Panc1 (cell line): ENCODE data around the gene LARP1.

Experiments
- CTCF ChIP-seq: fragments of 450-650 bp; IDR thresholded peaks from 2 replicates; pipeline ENCODE4 v1.5.1; 2017; ENCODE audit warnings: mild to moderate bottlenecking
- POLR2AphosphoS5 ChIP-seq: IDR thresholded peaks from 2 replicates; pipeline ENCODE4 v1.6.1; 2012; ENCODE audit warnings: mild to moderate bottlenecking, low read depth, low read length, moderate library complexity
- SIN3A ChIP-seq: IDR thresholded peaks from 2 replicates; pipeline ENCODE4 v1.6.1; 2012; ENCODE audit warnings: low read depth, mild to moderate bottlenecking, low read length, moderate library complexity, borderline replicate concordance; ENCODE audit not compliant: insufficient read depth
- TF ChIP-seq, protein P1 (sequence below), 2 experiments: IDR thresholded peaks; 2 replicates each; pipeline ENCODE4 v1.6.1; 2011 to 2012; ENCODE audit warnings: low read depth in 2 of 2, control low read depth in 1 of 2, low read length in 1 of 2, mild to moderate bottlenecking in 1 of 2, moderate library complexity in 1 of 2; ENCODE audit not compliant: insufficient read depth in 1 of 2

- TF ChIP-seq CTCF (no peak), POLR2AphosphoS5 (no peak), SIN3A (no peak)
- TF ChIP-seq, protein P1, sequence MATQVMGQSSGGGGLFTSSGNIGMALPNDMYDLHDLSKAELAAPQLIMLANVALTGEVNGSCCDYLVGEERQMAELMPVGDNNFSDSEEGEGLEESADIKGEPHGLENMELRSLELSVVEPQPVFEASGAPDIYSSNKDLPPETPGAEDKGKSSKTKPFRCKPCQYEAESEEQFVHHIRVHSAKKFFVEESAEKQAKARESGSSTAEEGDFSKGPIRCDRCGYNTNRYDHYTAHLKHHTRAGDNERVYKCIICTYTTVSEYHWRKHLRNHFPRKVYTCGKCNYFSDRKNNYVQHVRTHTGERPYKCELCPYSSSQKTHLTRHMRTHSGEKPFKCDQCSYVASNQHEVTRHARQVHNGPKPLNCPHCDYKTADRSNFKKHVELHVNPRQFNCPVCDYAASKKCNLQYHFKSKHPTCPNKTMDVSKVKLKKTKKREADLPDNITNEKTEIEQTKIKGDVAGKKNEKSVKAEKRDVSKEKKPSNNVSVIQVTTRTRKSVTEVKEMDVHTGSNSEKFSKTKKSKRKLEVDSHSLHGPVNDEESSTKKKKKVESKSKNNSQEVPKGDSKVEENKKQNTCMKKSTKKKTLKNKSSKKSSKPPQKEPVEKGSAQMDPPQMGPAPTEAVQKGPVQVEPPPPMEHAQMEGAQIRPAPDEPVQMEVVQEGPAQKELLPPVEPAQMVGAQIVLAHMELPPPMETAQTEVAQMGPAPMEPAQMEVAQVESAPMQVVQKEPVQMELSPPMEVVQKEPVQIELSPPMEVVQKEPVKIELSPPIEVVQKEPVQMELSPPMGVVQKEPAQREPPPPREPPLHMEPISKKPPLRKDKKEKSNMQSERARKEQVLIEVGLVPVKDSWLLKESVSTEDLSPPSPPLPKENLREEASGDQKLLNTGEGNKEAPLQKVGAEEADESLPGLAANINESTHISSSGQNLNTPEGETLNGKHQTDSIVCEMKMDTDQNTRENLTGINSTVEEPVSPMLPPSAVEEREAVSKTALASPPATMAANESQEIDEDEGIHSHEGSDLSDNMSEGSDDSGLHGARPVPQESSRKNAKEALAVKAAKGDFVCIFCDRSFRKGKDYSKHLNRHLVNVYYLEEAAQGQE (IDR thresholded peaks at IDR 0.05; ENCODE audit: insufficient read depth in 1 of 2, low read depth in 2 of 2, low read length in 1 of 2): no peak
Observed at GRCh38 chr5:154713615-154714125, 41.5 kb upstream of the LARP1 start.
